HG03103 (cell line): ENCODE data around the gene PMEPA1.

ENCODE experiments used
- ATAC-seq: cut with Tn5 transposase; IDR thresholded peaks from one replicate; pipeline ENCODE4 v1.9.1; 2021; ENCODE audit warnings: low read depth; ENCODE audit not compliant: unreplicated experiment

PMEPA1 gene

GRCh38 chr20:57664924-57665588 is 44.8 kb downstream of the PMEPA1 start:
- ATAC-seq, result no peak

- no peak for ATAC-seq
Measured at GRCh38 chr20:57664476-57664875, 45.3 kb downstream of the PMEPA1 start.

DNA sequence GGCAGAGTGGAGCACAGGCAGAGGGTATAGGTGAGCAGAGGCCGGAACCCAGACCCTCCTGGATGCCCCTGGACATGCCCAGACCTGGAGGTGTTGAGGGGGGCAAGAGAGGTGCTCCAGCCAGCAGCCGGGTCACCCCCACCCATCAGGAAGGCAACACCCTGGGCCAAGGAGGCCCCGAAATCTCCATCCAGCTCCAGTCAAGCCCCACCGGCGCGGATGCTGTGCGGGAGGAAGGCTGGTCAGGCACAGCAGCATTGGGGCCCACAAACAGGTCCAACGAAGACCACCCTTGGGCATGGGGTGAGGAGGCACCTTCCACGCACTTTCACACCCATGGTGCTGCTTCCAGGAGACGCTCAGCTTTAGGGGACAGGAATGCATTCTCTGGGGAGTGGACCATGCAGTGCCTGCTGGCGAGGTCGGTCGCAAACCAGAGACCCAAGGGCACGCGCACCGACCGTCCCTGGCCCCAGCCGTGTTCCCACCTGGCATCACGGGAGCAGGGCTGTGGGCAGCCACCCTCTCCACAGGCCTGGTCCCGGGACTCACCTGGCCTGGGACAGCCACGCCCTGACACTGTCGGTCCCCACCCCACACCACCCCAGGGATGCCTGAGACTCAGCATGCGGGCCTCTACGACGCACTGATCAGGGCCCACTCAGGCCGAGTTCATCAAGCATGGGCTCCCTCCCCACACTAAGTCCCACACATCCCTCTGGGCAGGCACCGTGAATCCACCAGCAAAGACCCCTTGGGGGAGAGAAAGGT is 45.9 kb downstream of the PMEPA1 start:
- no peak for ATAC-seq

DNA sequence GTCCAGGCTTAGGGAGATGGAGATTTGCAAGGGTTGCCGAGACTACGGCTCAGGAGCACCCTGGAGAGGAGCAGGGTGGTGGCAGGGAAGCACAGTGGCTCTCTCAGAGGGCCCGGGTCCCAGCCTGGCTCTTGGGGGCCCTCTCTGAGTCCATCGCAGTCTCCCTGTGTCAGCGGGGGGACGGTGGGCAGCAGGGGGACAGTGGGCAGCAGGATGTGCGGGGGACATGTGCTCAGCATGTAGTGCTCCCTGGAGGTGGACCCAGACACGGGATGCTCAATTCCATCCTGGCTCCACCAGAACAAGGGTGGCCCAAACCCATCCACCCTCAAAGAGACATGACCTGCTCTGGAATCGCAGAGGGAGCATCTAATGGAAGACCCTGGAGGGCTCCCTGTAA is 46.6 kb downstream of the PMEPA1 start:
- no peak for ATAC-seq

GRCh38 chr20:57662456-57663240 is 47.2 kb downstream of the PMEPA1 start:
- no peak for ATAC-seq

DNA sequence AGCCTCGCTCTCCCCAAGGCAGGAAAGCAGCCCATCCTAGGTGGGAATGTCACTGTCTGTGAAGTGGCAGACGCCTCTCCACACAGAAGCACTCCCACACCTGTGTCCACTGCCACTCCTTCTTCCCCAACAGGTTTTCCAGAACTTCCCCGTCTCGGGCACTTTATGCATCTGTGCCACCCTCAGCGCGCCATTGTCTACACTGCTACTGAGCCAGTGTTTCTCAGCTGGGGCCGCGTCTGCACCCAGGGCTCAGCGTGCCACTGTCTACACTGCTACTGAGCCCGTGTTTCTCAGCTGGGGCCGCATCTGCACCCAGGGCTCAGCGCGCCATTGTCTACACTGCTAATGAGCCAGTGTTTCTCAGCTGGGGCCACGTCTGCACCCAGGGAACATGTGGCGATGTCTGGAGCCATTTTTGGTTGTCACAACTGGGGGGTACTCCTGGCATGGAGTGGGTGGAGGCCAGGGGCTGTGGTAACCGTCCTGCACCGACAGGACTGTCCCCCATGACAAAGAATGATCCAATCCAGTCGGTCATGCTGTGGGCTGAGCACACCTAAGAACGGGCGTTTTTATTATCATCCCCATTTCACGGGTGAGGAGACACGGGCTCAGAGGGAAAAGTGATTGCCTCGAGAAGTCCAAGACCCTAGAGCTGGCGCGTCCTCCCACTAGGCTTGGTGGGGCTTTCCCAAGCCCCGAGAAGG is 47.9 kb downstream of the PMEPA1 start:
- no peak for ATAC-seq

DNA sequence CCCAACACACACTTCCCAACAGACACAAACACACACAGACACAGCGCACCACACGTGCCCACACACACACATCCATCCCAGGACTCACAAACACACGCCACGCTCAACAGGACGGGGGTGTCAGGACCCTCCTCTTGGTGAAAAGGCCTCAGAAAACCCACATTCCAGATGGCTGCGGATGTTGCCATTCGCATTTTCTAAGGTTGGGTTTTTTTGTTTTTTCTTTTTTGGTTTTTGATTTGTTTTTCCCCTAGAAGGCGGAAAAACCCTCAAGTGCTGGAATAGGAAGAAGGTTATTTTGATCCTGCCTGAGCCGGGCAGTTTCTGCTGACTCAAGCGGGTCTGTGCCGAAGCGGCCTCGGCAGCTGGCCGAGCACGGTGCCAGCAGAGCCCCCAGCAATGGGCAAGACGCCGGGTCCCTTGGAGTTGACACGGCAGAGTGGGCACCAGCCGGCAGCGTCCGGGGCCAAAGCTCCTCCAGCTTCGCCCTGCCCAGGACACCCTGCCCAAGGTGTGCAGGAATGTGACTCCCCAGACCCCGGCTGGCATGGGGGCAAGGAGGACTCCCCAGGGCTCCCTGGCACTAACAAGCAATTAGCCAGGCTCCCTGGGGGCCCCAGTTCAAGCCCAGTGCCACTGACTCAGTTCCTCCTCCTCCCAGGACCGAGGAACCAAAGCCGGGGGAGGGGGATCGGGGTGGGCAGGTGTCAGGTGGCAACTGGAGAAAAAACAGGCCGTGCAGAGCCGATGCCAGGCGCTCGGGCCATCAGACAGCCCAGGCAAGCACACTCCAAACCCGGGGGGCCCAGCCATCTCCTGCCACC is 48.7 kb downstream of the PMEPA1 start:
- no peak for ATAC-seq

DNA sequence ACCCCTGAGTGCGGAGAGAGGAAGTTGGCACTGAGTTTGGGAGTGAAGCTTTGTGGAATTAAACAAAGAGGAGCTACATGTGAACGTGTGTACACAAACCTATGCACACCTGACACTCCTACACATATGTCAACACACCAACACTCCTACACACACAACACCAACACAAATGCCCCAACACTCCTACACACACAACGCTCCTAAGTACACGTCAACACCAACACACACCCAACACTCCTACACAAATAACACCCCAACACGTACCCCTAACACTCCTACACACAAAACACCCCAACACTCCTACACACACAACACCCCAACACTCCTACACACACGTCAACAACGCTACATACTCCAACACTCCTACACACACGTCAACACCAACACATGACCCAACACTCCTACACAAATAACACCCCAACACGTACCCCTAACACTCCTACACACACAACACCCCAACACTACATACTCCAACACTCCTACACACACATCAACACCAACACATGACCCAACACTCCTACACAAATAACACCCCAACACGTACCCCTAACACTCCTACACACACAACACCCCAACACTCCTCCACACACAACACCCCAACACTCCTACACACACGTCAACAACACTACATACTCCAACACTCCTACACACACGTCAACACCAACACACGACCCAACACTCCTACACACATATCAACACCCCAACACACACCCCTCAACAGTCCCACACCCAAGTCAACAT is 49.5 kb downstream of the PMEPA1 start:
- no peak for ATAC-seq

DNA sequence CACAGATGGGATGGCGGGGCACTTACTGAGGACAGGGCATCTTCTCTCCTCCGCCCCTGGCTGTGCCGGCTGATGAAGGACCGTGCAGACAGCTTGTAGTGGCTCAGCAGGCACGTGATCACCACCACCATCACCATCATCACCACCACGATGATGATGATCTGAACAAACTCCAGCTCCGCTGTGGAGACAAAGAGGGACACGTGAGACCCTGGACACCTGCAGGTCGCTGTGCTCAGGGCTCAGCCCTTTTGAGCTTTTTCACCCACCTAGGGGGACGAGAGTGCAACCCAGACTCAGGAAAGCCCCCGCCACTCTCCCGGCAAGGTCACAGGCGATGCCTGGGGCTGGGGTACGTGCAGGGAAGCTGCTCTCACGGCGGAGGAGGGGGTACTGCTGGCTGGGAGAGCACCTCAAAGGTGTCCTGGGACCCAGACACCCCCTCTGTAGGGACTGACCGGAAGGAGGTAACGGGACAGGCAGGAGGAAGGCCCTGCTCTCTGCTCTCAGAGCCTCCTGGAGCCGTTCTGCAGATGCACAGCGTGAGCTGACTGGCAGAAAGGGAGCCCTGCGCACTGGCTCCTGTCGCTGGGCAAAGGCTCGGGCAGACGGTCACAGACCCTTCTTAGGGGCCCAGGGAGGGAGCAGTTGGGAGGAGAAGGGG is 50.2 kb downstream of the PMEPA1 start:
- no peak for ATAC-seq

GRCh38 chr20:57658833-57659516 is 50.8 kb downstream of the PMEPA1 start:
- no peak for ATAC-seq

GRCh38 chr20:57658447-57658832 is 51.4 kb downstream of the PMEPA1 start:
- ATAC-seq, result no peak

GRCh38 chr20:57657535-57658446 is 52.0 kb downstream of the PMEPA1 start:
- ATAC-seq, result no peak

DNA sequence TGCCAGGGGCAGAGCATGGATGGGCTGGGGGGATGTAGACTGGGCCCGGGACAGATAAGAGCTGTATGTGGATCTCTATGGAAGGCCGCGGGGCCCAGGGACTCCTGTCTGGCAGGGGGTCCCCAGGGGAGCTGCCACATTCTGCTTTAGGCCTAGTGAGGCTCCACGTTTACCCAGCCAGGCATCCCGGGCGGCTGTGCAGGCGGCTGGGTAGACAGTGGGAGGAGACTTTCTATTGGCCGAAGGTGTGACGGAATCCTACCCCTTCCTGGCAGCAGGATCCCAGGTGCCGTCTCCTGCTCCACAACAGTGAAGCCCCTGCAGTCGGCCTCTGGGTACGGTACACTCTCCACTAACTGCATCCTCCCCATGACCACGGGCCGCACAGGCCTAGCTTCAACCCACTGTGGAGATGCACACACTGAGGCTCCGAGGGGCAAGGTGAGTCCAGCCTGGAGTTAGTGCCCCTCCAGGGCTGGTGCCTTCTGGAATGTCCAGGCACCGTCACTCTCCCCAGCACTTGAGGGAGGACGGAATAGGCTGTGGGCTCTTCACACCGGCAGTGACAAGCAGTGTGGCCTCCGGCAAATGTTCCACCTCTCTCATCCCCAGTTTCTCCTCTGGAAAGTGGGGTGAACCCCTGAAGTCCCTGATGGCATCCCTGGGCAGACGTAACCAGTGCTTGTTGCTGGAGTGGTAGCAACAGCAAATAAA is 52.8 kb downstream of the PMEPA1 start:
- ATAC-seq, result no peak

DNA sequence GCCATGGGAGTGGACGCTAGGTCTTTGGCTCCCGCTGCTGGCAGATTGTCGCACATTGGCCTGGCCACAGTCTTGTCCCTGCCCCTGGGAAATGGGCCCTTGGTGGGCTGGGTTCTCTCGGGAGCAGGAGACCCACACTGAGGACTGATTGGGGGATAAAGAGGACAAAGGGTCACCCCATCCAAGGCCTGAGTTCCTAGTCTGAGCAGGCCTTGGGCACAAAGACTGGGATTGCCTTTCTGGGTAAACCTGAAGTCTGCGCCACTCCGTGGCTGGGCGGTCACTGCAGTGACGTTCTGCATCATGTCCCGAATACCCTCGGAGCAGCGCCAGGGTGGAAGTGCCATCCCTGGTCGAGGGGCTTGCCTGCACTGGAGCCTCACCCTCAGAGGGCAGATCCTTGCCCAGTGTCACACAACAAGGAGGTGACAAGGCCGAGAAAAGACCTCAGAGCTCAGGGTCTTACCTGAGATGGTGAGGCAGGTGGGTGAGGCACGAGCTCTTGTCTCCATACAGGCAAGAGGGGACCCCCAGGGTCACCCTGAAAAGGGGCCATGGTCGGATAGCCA is 53.5 kb downstream of the PMEPA1 start:
- no peak for ATAC-seq

DNA sequence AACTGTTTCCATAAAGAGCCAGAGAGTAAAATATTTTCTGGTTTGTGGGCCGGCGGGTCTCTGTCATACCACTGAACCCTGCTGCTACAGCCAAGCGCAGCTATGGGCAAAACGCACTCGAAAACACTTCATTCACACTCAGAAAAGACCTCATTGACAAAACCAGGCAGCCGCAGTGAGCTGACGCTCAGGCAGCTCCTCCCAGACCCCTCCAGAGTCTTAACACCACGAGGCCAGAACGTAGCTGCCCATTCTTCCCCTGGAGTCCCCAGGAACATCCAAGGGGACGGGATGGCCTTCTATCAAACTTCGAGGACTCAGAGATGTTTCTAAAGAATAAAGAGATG is 54.0 kb downstream of the PMEPA1 start:
- no peak for ATAC-seq

DNA sequence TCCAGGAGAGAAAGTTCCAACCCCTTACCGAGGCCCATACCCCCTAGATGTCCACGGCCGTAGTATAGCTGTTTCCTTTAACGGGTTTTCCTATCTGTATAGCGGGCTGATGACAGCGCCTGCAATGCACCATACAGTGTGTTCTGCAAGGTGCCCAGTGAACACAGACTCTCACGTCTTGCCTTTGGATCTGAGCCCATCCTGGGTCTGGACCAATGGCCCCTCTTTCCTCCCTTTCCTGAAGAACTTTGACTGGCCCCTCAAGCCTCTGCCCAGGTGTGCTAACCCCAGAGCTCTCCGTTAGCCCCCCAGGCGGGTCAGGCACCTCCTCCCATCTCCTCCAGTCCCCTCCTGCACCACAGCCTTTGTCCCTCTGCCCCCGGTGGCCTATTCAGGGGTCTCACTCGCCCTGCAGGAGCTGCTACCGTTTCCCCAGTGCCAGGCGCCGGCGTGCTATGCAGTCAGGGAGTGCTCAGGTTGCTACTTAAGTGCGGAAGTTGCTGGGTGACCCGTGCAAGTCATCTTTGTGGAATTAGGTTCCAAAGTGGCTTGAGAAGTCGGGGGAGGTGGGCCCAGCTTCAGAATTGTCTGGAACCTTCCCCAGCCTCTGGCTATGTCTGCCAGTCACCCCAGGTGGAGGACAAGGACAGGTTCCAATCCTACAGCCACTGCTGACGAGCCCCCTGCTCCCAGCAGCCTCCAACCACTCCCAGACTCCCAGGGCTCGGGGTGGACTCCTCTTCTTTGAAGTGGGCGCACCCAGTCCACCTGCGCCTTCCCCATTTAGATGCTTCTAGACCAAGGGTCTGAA is 54.6 kb downstream of the PMEPA1 start:
- no peak for ATAC-seq
